Measurements from ENCODE around the gene RUVBL1.

DNA sequence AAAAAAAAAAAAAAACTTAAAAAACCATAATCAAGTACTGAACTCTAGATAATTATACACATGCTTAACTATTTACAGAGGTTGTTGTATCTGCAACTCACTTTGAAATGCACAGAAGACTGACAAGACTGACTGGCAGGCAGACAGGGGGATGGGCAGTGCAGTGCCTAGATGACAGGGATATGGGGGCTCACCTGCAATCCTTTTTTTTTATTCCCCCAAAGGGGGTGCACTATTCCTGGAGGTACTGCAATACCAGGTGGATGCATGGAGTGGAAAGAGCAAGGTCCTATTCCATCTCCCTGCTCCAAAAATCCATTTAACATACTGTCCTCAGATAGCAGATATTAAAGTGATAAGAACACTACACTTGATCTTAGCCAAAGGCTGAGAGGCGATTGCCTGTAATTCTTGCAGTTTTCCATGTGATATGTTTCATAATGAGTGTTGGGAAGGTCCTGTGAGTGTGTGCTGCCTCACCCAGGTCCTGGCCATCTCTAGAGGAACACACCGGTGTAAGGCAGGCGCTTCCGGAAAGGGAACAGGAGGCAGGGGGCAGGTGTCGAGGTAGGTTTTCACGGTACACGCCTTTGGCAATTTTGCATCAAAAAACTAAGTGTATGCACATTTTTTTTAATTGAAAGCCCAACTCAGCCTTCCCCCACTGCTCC, 48.6 kb downstream of the RUVBL1 start:
- TF ChIP-seq, protein P1, sequence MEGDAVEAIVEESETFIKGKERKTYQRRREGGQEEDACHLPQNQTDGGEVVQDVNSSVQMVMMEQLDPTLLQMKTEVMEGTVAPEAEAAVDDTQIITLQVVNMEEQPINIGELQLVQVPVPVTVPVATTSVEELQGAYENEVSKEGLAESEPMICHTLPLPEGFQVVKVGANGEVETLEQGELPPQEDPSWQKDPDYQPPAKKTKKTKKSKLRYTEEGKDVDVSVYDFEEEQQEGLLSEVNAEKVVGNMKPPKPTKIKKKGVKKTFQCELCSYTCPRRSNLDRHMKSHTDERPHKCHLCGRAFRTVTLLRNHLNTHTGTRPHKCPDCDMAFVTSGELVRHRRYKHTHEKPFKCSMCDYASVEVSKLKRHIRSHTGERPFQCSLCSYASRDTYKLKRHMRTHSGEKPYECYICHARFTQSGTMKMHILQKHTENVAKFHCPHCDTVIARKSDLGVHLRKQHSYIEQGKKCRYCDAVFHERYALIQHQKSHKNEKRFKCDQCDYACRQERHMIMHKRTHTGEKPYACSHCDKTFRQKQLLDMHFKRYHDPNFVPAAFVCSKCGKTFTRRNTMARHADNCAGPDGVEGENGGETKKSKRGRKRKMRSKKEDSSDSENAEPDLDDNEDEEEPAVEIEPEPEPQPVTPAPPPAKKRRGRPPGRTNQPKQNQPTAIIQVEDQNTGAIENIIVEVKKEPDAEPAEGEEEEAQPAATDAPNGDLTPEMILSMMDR (IDR thresholded peaks at IDR 0.05): no peak
- TF ChIP-seq POLR2A (IDR thresholded peaks at IDR 0.05): no peak
- no peak for TF ChIP-seq POLR2AphosphoS5 (IDR thresholded peaks at IDR 0.05)

All from sigmoid colon (tissue), 4 donors.